GM18867 (cell line): ENCODE data around the gene PROM2.

Source experiments
- ATAC-seq: cut with Tn5 transposase; IDR thresholded peaks from one replicate; pipeline ENCODE4 v1.9.1; 2021; ENCODE audit warnings: mild to moderate bottlenecking, moderate library complexity; ENCODE audit not compliant: unreplicated experiment

PROM2 gene

GRCh38 chr2:95284886-95285541, 10.8 kb downstream of the PROM2 start:
- no peak for ATAC-seq

GRCh38 chr2:95285542-95285932, 11.3 kb downstream of the PROM2 start:
- ATAC-seq, result no peak

- no peak for ATAC-seq
These were observed 13.1 kb downstream of the PROM2 start for GRCh38 chr2:95287336-95287735.

DNA sequence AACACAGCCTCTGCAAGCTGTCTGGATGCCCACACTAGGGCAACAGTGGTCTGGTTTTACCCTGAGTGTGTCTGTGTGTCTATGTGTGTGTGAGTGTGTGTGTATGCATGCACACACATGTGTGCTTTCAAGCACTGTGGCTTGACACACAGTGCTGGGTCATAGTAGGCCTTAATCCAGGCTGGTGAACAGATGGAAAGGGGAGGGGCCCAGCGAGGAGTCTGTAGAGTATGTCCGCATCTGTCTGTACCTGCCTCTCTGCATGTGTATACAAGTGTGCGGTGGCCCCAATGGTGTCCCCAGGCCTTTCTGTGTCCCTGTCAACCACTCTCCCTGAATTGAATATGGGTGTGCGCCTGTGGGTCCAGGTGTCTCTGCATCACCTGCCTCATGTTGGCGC, 13.6 kb downstream of the PROM2 start:
- no peak for ATAC-seq

- no peak for ATAC-seq
These were observed 15.0 kb downstream of the PROM2 start for GRCh38 chr2:95289253-95289652.

GRCh38 chr2:95291222-95291621, 17.0 kb downstream of the PROM2 start:
- no peak for ATAC-seq

- no peak for ATAC-seq
These were observed 18.5 kb downstream of the PROM2 start for GRCh38 chr2:95292623-95293260.

DNA sequence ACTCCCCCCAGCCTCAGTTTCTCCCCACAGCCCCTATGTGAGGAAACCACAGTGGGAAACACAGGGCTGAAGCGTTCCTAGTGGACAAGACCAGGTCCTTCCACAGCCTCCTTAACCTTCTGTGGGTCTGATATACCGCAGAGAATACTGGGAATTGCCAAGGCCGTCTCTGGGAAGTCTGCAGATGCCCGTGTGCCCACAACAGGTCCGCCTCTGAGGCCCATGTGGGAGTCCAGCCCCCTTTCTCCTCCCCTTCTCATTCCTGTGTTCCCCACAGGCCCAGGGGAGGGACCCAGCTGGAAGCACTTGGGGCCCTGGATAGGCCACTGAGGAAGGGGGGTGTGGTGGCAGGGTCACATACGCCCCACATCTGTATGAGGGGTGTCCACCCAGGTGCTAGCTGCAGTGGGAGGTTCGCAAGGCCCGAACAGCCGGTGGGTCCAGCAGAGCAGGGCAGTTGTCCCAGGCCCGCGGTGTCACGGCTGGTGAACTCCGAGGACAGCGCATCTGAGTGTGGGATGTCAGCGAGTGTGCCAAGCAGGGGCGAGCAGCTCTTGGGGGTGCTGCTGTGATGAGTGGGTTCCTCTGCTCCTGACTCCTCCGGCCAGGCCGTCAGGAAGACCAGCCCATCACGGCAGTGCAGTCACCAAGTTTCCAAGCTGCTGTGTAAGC, 20.5 kb downstream of the PROM2 start:
- no peak for ATAC-seq

- ATAC-seq, result no peak
These were observed 21.1 kb downstream of the PROM2 start for GRCh38 chr2:95295376-95295775.

DNA sequence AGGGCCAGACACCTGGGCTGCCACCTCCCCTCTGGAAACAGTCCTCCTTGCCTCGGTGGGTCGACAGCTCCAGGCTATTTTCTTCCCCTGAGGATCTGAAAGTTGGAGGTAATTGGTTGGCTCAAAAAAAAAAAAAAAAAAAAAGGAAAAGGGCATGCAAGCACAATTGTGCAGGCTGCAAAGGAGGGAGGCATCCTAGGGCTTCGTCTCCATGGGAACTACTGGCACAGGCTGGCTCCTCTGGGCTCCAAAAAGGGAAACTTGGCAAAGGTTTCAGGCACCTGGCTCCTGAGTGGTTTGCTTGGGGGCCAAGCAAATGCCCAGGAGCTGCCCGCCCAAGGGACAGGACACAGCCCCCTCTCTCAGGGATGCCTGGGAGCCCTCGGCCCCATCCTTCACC, 21.8 kb downstream of the PROM2 start:
- ATAC-seq, result no peak

- ATAC-seq, result no peak
These were observed 22.7 kb downstream of the PROM2 start, which contains the start of gene KCNIP3 for GRCh38 chr2:95296880-95297487. Gene KCNIP3 (plus strand): TSS chr2:95297347. CDS start chr2:95297439, 92 bp downstream.

DNA sequence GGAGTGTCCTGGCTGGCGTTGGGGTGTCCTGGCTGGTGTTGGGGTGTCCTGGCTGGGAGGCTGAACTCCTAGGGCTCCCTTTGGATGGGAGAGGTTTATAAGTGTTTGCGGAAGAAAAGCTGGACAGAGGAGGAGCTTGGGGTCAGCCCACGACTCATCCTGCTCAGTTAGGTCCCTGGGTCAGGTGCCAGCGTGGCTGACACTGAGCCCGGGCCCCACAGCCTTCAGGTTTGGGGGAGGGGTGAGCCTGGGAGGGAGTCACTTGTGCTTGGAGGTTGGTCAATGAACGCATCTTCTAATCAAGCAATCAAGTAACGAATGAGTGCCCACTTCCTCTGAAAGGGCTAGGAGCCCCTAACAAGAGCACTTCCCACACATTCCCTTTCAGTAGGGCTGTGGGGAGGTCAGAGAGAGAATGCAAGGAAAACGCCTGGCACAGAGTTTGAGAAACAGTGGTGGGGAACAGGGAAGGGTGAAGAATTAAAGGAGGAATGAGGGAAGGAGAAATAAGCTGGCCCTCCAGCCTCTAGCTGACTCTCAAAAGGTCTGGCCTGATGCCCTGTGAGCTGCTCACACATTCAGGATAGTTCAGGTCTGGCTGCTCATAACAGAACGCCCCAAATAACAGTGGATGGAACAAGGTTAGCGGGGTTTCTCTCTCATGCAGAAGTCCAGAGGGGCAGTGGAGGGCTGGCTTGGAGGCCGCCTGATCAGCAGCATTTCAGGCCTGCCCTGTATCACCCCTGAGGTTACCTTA, 23.6 kb downstream of the PROM2 start:
- no peak for ATAC-seq

- no peak for ATAC-seq
These were observed 24.4 kb downstream of the PROM2 start for GRCh38 chr2:95298486-95299111.

DNA sequence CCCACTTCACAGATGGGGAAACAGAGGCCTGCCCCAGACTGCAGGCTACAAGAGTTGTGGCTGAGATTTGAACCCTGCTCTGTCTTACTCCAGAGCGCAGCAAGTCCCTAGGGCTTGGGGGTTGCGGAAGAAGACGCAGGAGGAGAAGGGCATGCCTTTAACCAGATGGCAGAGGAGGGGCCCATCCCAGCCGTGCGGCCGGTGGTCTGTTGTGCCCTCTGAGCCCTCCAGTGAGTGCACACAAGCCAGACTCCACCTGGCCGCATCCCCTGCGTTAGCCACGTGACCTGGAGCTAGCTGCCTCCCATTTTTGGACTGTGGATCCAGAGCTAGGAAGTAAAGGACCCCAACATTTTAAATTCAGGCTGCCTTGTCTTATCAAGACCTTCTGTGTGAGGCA, 25.7 kb downstream of the PROM2 start:
- no peak for ATAC-seq

DNA sequence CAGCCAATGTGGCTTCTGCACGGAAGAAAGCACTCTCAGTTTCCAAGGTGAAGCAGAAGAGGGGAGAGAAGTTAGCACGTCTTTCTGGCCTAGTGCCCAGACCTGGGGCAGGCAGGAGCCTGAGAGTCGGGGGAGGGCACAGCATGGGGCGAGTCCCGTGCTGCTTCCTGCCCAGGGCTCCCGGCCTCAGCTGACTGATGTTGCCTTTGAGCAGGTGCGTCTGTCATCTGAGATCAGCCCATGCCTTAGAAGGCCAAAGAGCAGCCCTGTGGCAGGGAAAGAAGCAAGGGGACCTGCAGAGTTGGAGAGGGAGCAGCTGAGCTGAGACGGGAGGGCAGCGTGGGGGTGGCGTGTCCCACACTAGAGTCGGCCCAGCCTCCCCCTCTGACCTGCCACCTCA, 26.2 kb downstream of the PROM2 start:
- no peak for ATAC-seq

GRCh38 chr2:95301186-95301585, 26.9 kb downstream of the PROM2 start:
- ATAC-seq, result no peak

- ATAC-seq, result no peak
These were observed 27.8 kb downstream of the PROM2 start for GRCh38 chr2:95301876-95302641.

DNA sequence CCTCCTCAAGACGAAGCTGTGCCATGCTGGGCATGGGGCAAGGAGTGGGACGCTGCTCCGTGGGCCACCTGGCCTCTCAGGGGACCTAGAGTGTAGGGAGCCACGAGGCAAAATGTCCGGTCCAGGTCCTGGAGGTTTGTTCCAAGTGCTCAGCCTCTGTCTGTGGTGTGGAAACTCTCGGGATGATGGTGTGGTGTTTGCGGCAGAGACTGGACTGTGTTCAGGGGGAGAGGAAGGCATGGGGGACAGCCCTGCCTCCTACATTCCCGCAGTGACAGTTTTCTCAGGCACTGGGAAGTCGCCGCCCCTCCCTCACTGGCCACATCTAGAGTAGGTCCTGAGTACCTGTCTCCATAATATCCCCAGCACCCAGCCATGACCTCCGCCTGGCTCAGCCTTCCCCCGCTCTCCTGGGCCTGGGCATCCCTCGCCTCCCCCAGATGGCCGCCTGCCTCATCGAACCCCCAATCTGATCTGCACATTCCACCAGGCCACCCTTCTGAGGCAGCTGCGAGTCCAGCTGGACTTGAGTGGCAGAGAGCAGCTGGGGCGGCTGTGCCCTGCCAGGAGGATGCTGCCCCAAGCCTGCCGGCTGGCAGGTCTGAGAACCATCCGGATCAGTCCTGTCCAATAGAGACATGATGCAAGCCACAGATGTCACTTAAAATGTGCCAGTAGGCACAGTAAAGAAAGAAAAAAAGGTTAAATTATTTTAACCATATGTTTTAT, 29.1 kb downstream of the PROM2 start:
- ATAC-seq, result no peak

DNA sequence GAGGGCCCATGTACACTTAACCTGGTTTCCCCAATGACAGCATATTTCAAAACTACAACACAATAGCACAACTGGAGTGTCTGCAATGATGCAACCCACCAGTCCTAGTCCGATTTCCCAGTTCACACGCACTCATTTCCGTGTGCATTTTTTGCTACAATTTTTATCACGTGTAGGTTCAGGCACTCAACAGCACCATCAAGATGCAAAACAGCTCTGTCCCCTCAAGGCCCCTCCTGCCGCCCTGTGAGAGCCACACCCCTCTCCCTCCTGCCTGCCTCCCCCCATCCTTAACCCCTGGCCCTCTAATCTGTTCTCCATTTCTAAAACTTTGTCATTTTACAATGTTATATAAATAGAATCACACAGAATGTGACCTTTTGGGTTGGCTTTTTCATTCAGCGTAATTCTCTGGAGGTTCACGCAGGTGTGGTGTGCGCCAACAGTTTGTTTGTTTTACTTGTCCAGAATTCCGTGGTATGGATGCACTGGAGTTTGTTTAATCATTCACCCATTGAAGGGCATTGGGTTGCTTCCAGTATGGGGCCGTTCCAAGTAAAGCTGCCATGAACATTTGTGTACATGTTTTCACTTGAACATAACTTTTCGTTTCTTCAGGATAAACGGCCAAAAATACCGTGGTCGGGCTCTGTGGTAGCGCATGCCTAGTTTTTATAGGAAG, 31.3 kb downstream of the PROM2 start:
- ATAC-seq, result no peak
